ENCODE results near the gene KIAA0513. TPM values are rescaled to one million over a fixed set of nuclear protein-coding genes. Genes with fewer than 3 reads are reported as not detected.

KIAA0513 gene
- total RNA-seq, 4 donors from 2014 or later, result 5.5 to 13.8 (median 11.7) TPM

- no peak for TF ChIP-seq CTCF (IDR thresholded peaks at IDR 0.05; ENCODE audit: low read depth)
Measured at GRCh38 chr16:85139881-85140339, 112.3 kb downstream of the KIAA0513 start.

GRCh38 chr16:85140455-85141012 is 112.9 kb downstream of the KIAA0513 start:
- TF ChIP-seq CTCF (IDR thresholded peaks at IDR 0.05; ENCODE audit: low read depth), result no peak

GRCh38 chr16:85141491-85142128 is 114.0 kb downstream of the KIAA0513 start:
- TF ChIP-seq CTCF (IDR thresholded peaks at IDR 0.05; ENCODE audit: low read depth), result no peak

- no peak for TF ChIP-seq CTCF (IDR thresholded peaks at IDR 0.05; ENCODE audit: low read depth)
Measured at GRCh38 chr16:85142129-85142513, 114.5 kb downstream of the KIAA0513 start.

GRCh38 chr16:85142771-85143211 is 115.2 kb downstream of the KIAA0513 start:
- TF ChIP-seq CTCF (IDR thresholded peaks at IDR 0.05; ENCODE audit: low read depth), result no peak

Other genes starting within 250 kb of the KIAA0513 start
- gene CRISPLD2, start 207.8 kb upstream of the KIAA0513 start, total RNA-seq, result 100 to 1,000 TPM in 3 of 4 donors, 10 to 100 TPM in 1; 66.0 to 160 (median 116) TPM
- 100 to 1,000 TPM in 1 of 4 donors, 10 to 100 TPM in 3; 31.0 to 103 (median 62.3) TPM for gene ZDHHC7, start 16.3 kb upstream of the KIAA0513 start, total RNA-seq
- gene CIBAR2, start 84.7 kb downstream of the KIAA0513 start, total RNA-seq, result not detected